Glutamatergic neuron (in vitro differentiated cells): ENCODE results near the gene SHF. TPM values are rescaled to one million over a fixed set of nuclear protein-coding genes. Genes with fewer than 3 reads are reported as not detected.

Source experiments
- DNase-seq: peaks from one replicate; pipeline ENCODE4 v3.0.0; 2022
- H3K27ac Mint-ChIP-seq: one replicate; pipeline ENCODE4 v1.8.0; 2020; ENCODE audit warnings: mild to moderate bottlenecking, mixed read lengths, inconsistent platforms; ENCODE audit not compliant: unreplicated experiment
- H3K27me3 Mint-ChIP-seq: one replicate; pipeline ENCODE4 v1.8.0; 2020; ENCODE audit warnings: mild to moderate bottlenecking, moderate library complexity, mixed read lengths, inconsistent platforms; ENCODE audit not compliant: unreplicated experiment
- H3K36me3 Mint-ChIP-seq: one replicate; pipeline ENCODE4 v1.8.0; 2020; ENCODE audit warnings: mild to moderate bottlenecking, mixed read lengths, inconsistent platforms; ENCODE audit not compliant: unreplicated experiment
- H3K4me1 Mint-ChIP-seq: one replicate; pipeline ENCODE4 v1.8.0; 2020; ENCODE audit warnings: mild to moderate bottlenecking, low read depth, mixed read lengths, inconsistent platforms; ENCODE audit not compliant: unreplicated experiment
- H3K4me3 Mint-ChIP-seq: one replicate; pipeline ENCODE4 v1.8.0; 2020; ENCODE audit warnings: mild to moderate bottlenecking, mixed read lengths, inconsistent platforms; ENCODE audit not compliant: unreplicated experiment
- H3K9me3 Mint-ChIP-seq: one replicate; pipeline ENCODE4 v1.8.0; 2020; ENCODE audit warnings: mild to moderate bottlenecking, moderate library complexity, mixed read lengths, inconsistent platforms; ENCODE audit not compliant: unreplicated experiment
- CTCF ChIP-seq: fragments of 200-600 bp; sonication (generic); IDR thresholded peaks from one replicate; pipeline ENCODE4 v1.5.0; 2021; ENCODE audit not compliant: partially characterized antibody, unreplicated experiment
- total RNA-seq: library from RNA; stranded (reverse); fragmentation: NEBNext Ultra II Directional; extraction: Animal tissue kit (Norgen Biotek cat#: 25700); gene quantifications from one replicate; pipeline ENCODE4 v1.2.1, GENCODE V29; 2021; ENCODE audit not compliant: unreplicated experiment

SHF gene
- total RNA-seq, 1 donor from 2014 or later, result 309 TPM

- H3K9me3 Mint-ChIP-seq, result peaks cover 47% of the 10 kb centered on the region
- H3K36me3 Mint-ChIP-seq, result peaks cover 5% of the 10 kb centered on the region
- H3K27ac Mint-ChIP-seq, result peak overlapping the region; percentile 95
- peaks cover 76% of the 10 kb centered on the region for H3K4me1 Mint-ChIP-seq
- H3K4me3 Mint-ChIP-seq, result peak overlapping the region; percentile 78
- peak; percentile 82 for DNase-seq
- peaks cover 40% of the 10 kb centered on the region for H3K27me3 Mint-ChIP-seq
- no peak for TF ChIP-seq CTCF
Observed at GRCh38 chr15:45169608-45170480, 17.9 kb downstream of the SHF start.

- peaks cover 68% of the 10 kb centered on the region for H3K4me1 Mint-ChIP-seq
- peak overlapping the region; percentile 58 for H3K4me3 Mint-ChIP-seq
- H3K27ac Mint-ChIP-seq, result peak overlapping the region; percentile 95
- TF ChIP-seq CTCF, result no peak
- H3K27me3 Mint-ChIP-seq, result peaks cover 40% of the 10 kb centered on the region
- no peak for DNase-seq
- H3K9me3 Mint-ChIP-seq, result peaks cover 50% of the 10 kb centered on the region
- peaks cover 5% of the 10 kb centered on the region for H3K36me3 Mint-ChIP-seq
Observed at GRCh38 chr15:45168751-45169551, 18.8 kb downstream of the SHF start.

GRCh38 chr15:45168286-45168685 lies 19.5 kb downstream of the SHF start:
- no peak for TF ChIP-seq CTCF
- Mint-ChIP-seq H3K36me3 (peaks cover 5% of the 10 kb centered on the region), H3K27ac (peak overlapping the region; percentile 95), H3K27me3 (peaks cover 46% of the 10 kb centered on the region), H3K4me1 (peaks cover 68% of the 10 kb centered on the region), H3K9me3 (peaks cover 56% of the 10 kb centered on the region), H3K4me3 (peak overlapping the region; percentile 76)
- DNase-seq, result no peak

DNA sequence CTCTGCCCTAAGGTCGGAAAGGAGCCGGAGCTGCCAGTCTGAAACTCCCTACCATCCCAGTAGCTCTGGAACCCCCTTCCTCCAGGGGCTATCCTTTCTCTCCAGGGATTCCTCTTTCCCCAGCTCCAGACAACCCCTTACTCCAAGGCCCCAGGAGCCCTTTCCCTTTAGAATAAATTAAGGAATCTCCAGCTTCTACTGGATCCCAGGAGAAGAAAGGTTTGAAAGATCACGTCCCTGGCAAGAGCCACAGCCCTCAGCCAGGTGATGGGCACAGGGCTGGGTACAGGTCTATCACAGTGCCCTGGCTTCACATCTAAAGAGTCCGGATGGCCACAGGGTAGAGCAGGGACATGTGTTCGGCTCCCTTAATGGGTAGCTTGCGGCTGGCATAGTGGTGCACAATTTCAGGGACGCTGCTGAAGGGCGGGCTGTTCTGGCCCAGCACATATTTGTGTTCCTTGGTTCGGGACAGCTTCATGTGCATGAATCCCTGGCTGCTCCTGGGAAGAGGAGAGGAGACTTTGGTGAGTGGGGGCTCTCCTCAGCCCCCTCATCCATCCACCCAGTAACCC lies 20.0 kb downstream of the SHF start:
- Mint-ChIP-seq H3K9me3 (peaks cover 57% of the 10 kb centered on the region), H3K4me3 (peak overlapping the region; percentile 76), H3K27ac (peak overlapping the region; percentile 95), H3K36me3 (peaks cover under 1% of the 10 kb centered on the region), H3K27me3 (peaks cover 48% of the 10 kb centered on the region), H3K4me1 (peaks cover 66% of the 10 kb centered on the region)
- peak; percentile 3 for TF ChIP-seq CTCF
- no peak for DNase-seq
